BJ (cell line): ENCODE data around the gene SLC43A2. TPM values are rescaled to one million over a fixed set of nuclear protein-coding genes. Genes with fewer than 3 reads are reported as not detected.
A peak's percentile ranks its signal among the peaks of the same experiment; 100 is the strongest.
"Not testable (repeated sequence)": the region's sequence is repeated elsewhere in the genome, so short reads cannot be mapped to it uniquely, and the experiment has no call there.

Experiments
- CTCF ChIA-PET: fragments of 350-600 bp; formaldehyde crosslinking; extraction: SDS; loops from one replicate; lab custom pipeline; 2021; ENCODE audit warnings: antibody characterized with exemption, inconsistent platforms; lab: Yijun Ruan, JAX
- POLR2A ChIA-PET: fragments of 300-600 bp; sonication (Branson Sonifier 250); formaldehyde crosslinking; extraction: SDS; loops from one replicate; lab custom pipeline; 2021; ENCODE audit warnings: antibody characterized with exemption; lab: Charles Lee
- DNase-seq: peaks from one replicate; pipeline ENCODE4 v3.0.0-alpha.2; 2011; ENCODE audit warnings: low read depth
- H3K27me3 ChIP-seq: 2 replicates; pipeline ENCODE4 v1.6.0; 2011; ENCODE audit warnings: low read length; ENCODE audit not compliant: control insufficient read depth, insufficient read depth
- H3K36me3 ChIP-seq: 2 replicates; pipeline ENCODE4 v1.5.1; 2011; ENCODE audit warnings: low read length; ENCODE audit not compliant: control insufficient read depth, insufficient read depth
- H3K4me3 ChIP-seq: 2 replicates; pipeline ENCODE4 v1.5.1; 2011; ENCODE audit warnings: low read depth, mild to moderate bottlenecking, control low read depth, low read length
- polyA minus RNA-seq: library from RNA; depleted of rRNA, polyadenylated mRNA; stranded (reverse); fragments of >200 nt; gene quantifications from 2 replicates; pipeline ENCODE4 v1.2.3, GENCODE V29; 2011; rRNA and poly(A)+ RNA removed
- polyA plus RNA-seq: library from polyadenylated mRNA; depleted of rRNA; stranded (reverse); fragments of >200 nt; gene quantifications from 2 replicates; pipeline ENCODE4 v1.2.3, GENCODE V29; 2011; rRNA removed
- TF ChIP-seq, protein P1 (sequence below): IDR thresholded peaks from 2 replicates; pipeline ENCODE4 v1.5.1; 2011; ENCODE audit warnings: low read depth, mild to moderate bottlenecking, control low read depth, inconsistent platforms, low read length, moderate library complexity; ENCODE audit not compliant: insufficient read depth

SLC43A2 gene
- polyA plus RNA-seq, result 5.0 and 8.9 TPM in 2 replicates
- 8.1 and 9.6 TPM in 2 replicates for polyA minus RNA-seq

DNA sequence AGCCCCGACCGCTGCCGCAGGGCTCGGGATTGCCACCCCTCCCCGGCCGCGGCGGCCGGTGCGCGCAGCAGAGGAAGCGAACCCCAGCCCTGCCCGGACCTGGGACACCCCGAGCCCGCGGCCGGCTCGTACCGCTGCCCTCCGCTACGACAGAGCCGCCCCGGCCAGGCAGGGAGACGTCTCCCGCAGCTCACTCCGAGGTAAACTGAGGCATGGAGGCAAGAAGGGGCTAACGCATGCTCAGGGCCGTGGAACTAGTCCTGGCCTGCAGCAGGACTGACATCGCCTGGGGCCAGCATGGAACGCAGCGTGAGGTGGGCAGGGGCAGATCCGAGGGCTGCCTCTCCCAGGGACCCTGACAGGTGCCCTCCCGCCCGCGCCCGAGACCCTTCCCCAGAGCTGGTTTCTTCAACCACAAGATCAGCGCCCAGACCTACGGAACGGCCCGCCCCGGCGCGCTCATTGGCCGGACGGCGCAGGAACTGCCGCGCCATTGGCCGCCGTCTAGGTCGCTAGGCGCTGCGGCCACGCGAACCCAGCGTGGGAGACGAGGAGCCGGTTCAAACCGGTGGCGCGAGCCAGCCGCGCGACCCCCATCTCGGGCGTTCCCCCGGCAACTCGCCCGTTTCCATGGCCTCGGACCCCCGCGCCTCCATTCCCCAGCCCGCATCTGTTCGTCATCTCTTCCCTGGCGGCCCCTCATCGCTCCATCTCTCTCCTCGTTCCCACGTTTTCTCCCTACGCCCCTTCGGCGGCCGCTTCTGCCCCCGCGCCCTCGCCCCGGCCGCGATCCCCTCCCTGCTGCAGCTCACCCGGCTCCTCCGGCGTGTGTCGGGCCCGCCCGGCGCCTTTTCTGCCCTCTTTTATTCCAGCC lies at the start of gene SLC43A2:
Gene SLC43A2, minus strand, starts transcription at position 853 of the 874 bp plus-strand sequence. CDS start 960 bp downstream, outside the sequence.
- ChIA-PET CTCF (interaction anchor here (0.8 to 2.9 kb wide), 11 partner anchors 10 to 63 kb away, joined by 3 to 64 read pairs (median 4); no protein-coding TSS in a partner anchor), POLR2A (interaction anchor here (0.6 kb wide), 1 partner anchor 201 kb away, joined by 9 read pairs; the partner anchor contains the start of genes RPA1 and SMYD4)
- no peaks in the 10 kb centered on the region; the same call in 1 of the 2 replicates for H3K27me3 ChIP-seq
- no peak for DNase-seq
- TF ChIP-seq, protein P1, sequence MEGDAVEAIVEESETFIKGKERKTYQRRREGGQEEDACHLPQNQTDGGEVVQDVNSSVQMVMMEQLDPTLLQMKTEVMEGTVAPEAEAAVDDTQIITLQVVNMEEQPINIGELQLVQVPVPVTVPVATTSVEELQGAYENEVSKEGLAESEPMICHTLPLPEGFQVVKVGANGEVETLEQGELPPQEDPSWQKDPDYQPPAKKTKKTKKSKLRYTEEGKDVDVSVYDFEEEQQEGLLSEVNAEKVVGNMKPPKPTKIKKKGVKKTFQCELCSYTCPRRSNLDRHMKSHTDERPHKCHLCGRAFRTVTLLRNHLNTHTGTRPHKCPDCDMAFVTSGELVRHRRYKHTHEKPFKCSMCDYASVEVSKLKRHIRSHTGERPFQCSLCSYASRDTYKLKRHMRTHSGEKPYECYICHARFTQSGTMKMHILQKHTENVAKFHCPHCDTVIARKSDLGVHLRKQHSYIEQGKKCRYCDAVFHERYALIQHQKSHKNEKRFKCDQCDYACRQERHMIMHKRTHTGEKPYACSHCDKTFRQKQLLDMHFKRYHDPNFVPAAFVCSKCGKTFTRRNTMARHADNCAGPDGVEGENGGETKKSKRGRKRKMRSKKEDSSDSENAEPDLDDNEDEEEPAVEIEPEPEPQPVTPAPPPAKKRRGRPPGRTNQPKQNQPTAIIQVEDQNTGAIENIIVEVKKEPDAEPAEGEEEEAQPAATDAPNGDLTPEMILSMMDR, result no peak
- H3K36me3 ChIP-seq, result no peaks in the 10 kb centered on the region
- H3K4me3 ChIP-seq, result peak within 1 kb of the TSS; percentile 74

DNA sequence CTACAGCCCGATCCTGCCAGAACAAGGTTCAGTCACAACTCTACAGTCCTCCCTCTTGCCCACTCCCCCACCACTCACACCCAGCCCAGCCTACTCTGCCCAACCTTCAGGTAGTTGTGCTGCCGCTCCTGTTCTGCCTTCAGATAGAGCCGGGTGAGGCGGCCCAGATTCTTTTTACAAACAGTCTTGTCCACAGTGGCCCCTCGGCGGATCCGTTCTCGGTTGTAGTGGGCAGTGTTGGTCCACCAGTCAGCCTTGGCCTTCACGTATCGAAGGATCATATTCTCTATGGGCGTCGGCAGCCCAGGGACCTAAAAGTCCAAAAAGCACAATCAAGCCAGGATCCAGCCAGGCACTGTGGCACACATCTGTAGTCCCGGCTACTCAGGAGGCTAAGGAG lies 47.8 kb upstream of the SLC43A2 start:
- no peak for DNase-seq
- ChIA-PET CTCF (no interaction called here), POLR2A (no interaction called here)
- no peak overlapping the region for H3K4me3 ChIP-seq
- H3K27me3 ChIP-seq, result no peaks in the 10 kb centered on the region
- TF ChIP-seq, protein P1, result no peak
- H3K36me3 ChIP-seq, result peaks cover 61% of the 10 kb centered on the region

DNA sequence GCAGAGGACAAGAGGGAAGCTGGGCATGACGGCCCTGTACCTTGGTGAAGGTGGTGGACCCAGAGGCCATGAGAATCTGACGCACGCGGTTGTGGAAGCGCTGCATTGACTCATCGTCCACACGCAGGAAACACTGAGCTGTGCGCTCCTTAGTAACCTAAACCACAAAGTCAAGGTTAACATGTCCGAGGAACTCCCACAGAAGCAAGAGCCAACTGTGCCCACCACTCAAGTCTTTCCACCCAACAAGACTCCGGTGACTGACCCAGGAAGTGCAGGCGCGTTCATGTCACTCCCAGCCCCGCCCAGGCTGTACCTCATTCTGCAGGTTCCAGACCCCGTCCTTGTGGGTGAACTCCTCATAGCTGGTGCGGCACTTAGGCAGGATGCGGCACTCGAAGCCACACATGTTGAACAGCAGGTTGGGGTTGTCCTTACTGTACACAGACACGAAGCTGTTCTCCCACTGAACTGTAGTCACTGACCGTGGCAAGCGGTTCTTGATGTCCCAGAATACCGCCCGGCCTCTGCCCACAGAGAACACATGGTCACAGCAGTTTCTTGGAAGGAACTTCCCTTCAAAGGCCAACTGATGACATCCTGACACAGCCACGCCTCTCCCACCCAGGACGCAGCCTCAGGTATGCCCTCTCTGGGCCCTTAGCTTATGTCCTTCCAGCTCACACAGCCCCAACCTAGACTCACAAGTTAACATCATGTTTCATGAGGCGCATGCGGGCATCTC lies 44.6 kb upstream of the SLC43A2 start:
- DNase-seq, result no peak
- no peaks in the 10 kb centered on the region for H3K27me3 ChIP-seq
- TF ChIP-seq, protein P1, result no peak
- H3K36me3 ChIP-seq, result peaks cover 41% of the 10 kb centered on the region
- H3K4me3 ChIP-seq, result no peak overlapping the region
- ChIA-PET POLR2A (interaction anchor here (0.6 kb wide), 1 partner anchor 10 kb away, joined by 3 read pairs; no protein-coding TSS in a partner anchor), CTCF (interaction anchor here (1.4 to 1.6 kb wide), 2 partner anchors 11 to 48 kb away, joined by 3 read pairs; no protein-coding TSS in a partner anchor)

DNA sequence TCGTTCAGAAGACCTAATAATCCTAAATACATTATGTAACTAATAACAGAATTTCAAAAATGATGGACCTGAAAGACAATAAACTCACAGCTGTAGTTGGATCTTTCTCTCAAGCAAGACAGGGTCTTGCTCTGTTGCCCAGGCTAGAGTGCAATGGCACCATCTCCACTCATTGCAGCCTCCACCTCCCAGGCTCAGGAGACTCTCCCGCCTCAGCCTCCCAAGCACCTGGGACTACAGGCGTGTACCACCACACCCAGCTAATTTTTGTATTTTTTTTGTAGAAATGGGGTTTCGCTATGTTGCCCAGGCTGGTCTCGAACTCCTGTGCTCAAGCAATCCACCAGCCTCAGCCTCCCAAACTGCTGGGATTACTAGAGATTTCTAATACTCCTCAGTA lies 35.3 kb upstream of the SLC43A2 start:
- DNase-seq, POLR2A ChIA-PET, H3K27me3 ChIP-seq, H3K4me3 ChIP-seq: not testable (repeated sequence)
- H3K36me3 ChIP-seq, result peaks cover 33% of the 10 kb centered on the region
- CTCF ChIA-PET, result interaction anchor here (0.7 to 2.1 kb wide), 3 partner anchors 15 to 51 kb away, joined by 3 to 6 read pairs (median 3); no protein-coding TSS in a partner anchor

DNA sequence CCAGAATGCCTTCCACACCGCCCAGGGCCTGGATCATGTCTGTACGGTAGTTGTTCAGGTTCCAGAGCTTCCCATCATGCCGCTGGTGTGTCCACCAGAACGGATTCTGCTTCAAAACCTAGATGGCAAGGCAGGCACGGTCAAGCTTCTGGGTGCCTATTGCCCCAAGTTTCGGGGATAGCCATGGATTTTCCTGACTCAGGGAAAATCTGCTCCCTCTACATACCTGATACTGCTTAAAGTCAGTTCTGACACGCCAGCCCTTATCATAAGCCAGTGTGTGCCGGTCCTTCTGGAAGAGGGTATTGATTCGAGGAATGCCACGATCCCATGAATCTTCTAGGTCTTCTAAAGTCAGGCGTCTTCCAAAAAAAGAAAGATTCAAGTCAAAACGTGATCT lies 32.4 kb upstream of the SLC43A2 start:
- DNase-seq, result no peak
- H3K36me3 ChIP-seq, result peaks cover 46% of the 10 kb centered on the region
- POLR2A ChIA-PET, result no interaction called here
- no peak overlapping the region for H3K4me3 ChIP-seq
- TF ChIP-seq, protein P1, result no peak
- H3K27me3 ChIP-seq, result no peaks in the 10 kb centered on the region
- CTCF ChIA-PET, result interaction anchor here (1.4 to 3.9 kb wide), 6 partner anchors 8 to 52 kb away, joined by 4 to 18 read pairs (median 7); partner anchors contain the start of gene RILP
